AG04449 (cell line): ENCODE data around the gene TRIM44.
"Not testable (repeated sequence)": the region's sequence is repeated elsewhere in the genome, so short reads cannot be mapped to it uniquely, and the experiment has no call there.

ENCODE experiments used
- CTCF ChIA-PET: fragments of 350-600 bp; formaldehyde crosslinking; extraction: SDS; loops from one replicate; lab custom pipeline; 2021; ENCODE audit warnings: antibody characterized with exemption; lab: Yijun Ruan, JAX
- POLR2A ChIA-PET: fragments of 400-600, 350-600 bp; formaldehyde crosslinking; extraction: SDS; loops from one replicate; lab custom pipeline; 2020; ENCODE audit warnings: antibody characterized with exemption, inconsistent platforms; lab: Yijun Ruan, JAX
- DNase-seq: peaks from one replicate; pipeline ENCODE4 v3.0.0-alpha.2; 2010; ENCODE audit warnings: low read depth, low spot score
- H3K4me3 ChIP-seq: 2 replicates; pipeline ENCODE4 v1.5.1; 2011; ENCODE audit warnings: low read depth, mild to moderate bottlenecking, control low read depth, low read length
- TF ChIP-seq, protein P1 (sequence below): IDR thresholded peaks from one replicate; pipeline ENCODE4 v1.5.1; 2011; ENCODE audit warnings: mild to moderate bottlenecking, moderate library complexity, low read length, control low read depth, inconsistent platforms; ENCODE audit not compliant: insufficient read depth; ENCODE audit errors: missing control alignments

The TRIM44 gene

DNA sequence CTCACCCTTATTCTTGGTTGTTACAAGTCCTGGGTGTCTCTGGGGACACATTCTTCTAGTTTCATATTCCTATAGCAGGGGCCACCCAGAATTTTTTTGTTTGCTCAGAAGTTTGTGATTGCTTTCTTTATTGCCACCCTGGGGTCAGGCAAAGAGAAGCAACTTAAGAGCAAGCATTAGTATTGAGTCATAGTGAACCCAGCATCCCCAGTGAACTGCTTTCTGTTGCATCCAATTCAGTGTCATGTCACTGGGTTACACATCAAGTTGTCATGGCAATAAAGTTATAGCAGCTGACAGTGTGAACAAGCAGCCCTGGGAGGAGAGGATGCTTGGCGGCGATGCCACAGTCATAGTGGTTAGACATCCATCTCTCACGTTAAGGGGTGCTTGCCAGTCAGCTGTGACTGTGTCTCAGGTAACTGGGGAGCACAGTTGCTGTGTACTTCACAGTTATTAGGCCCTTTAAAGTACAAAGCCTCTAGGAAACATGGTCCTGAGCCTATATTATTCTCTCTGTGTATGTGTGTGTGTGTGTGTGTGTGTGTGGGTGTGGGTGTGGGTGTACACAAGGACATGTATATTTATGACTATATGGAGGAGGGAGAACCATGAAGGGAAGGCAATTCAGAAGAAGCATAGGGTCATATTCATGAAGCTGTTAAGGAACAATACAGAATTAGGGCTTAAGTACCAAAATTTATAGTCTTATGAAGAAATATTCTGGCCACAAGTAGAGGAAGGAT is 52.5 kb downstream of the TRIM44 start:
- DNase-seq, result peak; percentile 29

DNA sequence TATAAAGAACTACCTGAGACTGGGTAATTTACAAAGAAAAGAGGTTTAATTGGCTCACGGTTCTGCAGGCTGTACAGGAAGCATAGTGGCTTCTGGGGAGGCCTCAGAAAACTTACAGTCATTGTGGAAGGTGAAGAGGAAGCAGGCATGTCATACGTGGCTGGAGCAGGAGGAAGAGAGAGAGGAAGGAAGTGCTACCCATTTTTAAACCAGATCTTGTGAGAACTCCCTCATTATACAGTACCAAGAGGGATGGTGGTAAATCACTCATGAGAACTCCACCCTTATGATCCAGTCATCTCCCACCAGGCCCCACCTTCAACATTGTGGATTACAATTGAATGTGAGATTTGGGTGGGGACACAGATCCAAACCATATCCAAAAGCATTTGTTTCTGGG is 53.1 kb downstream of the TRIM44 start:
- CTCF ChIA-PET, result interaction anchor here (1.0 kb wide), 1 partner anchor 106 kb away, joined by 3 read pairs; no protein-coding TSS in a partner anchor
- H3K4me3 ChIP-seq, DNase-seq, POLR2A ChIA-PET: not testable (repeated sequence)

More for the DNA sequence above, 52.5 kb downstream of the TRIM44 start:
- TF ChIP-seq, protein P1, sequence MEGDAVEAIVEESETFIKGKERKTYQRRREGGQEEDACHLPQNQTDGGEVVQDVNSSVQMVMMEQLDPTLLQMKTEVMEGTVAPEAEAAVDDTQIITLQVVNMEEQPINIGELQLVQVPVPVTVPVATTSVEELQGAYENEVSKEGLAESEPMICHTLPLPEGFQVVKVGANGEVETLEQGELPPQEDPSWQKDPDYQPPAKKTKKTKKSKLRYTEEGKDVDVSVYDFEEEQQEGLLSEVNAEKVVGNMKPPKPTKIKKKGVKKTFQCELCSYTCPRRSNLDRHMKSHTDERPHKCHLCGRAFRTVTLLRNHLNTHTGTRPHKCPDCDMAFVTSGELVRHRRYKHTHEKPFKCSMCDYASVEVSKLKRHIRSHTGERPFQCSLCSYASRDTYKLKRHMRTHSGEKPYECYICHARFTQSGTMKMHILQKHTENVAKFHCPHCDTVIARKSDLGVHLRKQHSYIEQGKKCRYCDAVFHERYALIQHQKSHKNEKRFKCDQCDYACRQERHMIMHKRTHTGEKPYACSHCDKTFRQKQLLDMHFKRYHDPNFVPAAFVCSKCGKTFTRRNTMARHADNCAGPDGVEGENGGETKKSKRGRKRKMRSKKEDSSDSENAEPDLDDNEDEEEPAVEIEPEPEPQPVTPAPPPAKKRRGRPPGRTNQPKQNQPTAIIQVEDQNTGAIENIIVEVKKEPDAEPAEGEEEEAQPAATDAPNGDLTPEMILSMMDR, result no peak
- POLR2A ChIA-PET, result no interaction called here
- H3K4me3 ChIP-seq, result no peak overlapping the region
- CTCF ChIA-PET, result interaction anchor here (0.9 to 1.6 kb wide), 3 partner anchors 30 to 107 kb away, joined by 3 to 9 read pairs (median 3); no protein-coding TSS in a partner anchor

DNA sequence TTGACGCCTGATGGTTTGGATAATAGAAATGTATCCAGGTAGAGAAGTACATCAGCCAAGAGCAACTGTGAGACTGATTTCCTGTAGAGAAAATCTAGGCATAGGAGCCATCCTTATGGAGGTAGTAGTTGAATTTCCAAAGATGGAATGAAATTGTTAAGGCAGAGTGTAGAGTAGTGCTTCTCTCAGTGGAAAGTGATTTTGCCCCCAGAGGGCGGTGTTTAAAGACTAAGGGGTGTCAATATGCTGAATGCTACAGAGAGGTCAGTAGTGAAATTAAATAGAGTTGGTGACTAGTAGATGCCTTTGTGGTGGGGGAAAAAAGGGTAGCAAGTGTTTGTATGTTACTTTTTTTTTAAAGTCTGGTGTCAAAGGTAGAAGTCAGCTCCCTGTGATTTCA is 54.5 kb downstream of the TRIM44 start:
- no peak overlapping the region for H3K4me3 ChIP-seq
- CTCF ChIA-PET, result no interaction called here
- DNase-seq, result no peak
- POLR2A ChIA-PET, result no interaction called here
- TF ChIP-seq, protein P1, result no peak

DNA sequence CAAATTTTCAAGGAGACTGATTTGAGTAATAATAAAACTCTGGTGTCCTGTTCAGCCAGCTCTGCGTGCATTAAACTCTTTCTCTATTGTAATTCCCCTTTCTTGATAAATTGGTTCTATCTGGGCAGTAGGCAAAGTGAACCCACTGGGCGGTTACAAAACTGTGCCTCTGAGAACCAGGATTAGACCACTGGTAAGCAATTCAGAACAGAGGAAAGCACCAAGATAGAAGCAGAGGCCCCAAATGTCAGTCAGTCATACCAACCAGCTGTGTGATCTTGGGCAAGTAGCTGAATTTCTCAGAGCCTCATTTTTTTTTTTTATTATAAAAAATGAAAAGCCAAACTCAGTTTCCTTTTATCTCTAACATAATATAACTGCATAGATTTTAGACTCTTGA is 54.9 kb downstream of the TRIM44 start:
- H3K4me3 ChIP-seq, result no peak overlapping the region
- TF ChIP-seq, protein P1, result no peak
- ChIA-PET POLR2A (no interaction called here), CTCF (no interaction called here)
- no peak for DNase-seq

DNA sequence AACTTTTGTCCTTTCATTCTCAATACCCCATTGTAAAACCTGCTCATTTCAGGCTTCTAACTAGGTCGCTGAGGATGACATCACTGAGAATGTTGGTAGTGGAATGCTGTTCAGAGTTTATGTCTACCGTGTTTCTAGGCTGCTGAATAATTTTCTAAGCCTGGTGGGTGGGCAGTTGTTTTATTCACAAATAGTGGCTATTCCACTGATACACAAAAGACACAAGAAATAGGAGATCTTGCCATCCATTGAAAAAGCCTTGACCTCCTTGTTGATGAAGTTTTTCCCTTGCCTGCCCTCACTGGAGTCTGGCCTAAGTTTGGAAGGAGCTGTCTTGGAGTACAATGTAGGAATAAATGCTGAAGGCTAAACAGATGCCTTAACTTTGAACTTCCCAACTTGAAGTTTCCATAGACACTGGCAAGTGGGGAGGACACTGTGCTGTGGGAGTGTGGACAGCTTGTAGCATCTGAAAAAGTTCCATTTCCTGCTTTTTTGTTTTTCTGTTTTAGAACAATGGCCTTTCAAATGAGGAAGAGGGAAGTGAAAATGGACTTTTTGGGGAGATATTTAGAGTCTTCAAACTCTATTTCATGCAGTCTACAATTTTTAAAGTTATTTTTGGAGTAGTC is 59.2 kb downstream of the TRIM44 start:
- no peak overlapping the region for H3K4me3 ChIP-seq
- ChIA-PET POLR2A (no interaction called here), CTCF (interaction anchor here (0.8 to 1.0 kb wide), 2 partner anchors 11 to 100 kb away, joined by 3 read pairs; no protein-coding TSS in a partner anchor)
- TF ChIP-seq, protein P1, result no peak
- DNase-seq, result no peak

DNA sequence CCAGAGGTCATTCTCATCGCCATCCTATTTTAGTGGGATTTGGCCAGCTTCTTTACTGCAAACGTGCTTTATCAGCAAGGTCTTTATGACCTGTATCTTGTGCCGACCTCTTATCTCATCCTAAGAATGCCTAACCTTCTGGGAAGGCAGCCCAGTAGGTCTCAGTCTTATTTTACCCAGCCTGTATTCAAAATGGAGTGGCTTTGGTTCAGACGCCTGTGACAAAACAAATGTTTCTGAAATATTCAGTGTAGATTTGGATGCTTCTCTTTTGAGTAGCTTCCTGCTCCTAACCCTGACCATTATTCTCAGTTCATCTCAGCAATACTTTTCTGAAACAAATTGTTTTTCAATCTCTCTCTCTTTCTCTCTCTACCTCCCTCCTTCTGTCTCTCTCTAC is 60.1 kb downstream of the TRIM44 start:
- TF ChIP-seq, protein P1, result no peak
- H3K4me3 ChIP-seq, result no peak overlapping the region
- CTCF ChIA-PET, result interaction anchor here (1.0 kb wide), 1 partner anchor 10 kb away, joined by 3 read pairs; no protein-coding TSS in a partner anchor
- no peak for DNase-seq
- POLR2A ChIA-PET, result no interaction called here
